SJCRH30 (cell line): ENCODE data around the gene NDC80. TPM values are rescaled to one million over a fixed set of nuclear protein-coding genes. Genes with fewer than 3 reads are reported as not detected.

Experiments
- DNase-seq, 2 experiments: peaks; one replicate each; pipeline ENCODE4 v3.0.0-alpha.2; 2015 to 2020
- H3K27ac ChIP-seq: fragments of 250-450 bp; sonication (Bioruptor Pico); 2 replicates; pipeline ENCODE4 v1.5.1; 2020; ENCODE audit warnings: mild to moderate bottlenecking, moderate library complexity
- H3K27me3 ChIP-seq: fragments of 250-450 bp; sonication (Bioruptor Pico); 2 replicates; pipeline ENCODE4 v1.5.1; 2020; ENCODE audit warnings: mild to moderate bottlenecking, moderate library complexity
- H3K36me3 ChIP-seq: fragments of 250-450 bp; sonication (Bioruptor Pico); 2 replicates; pipeline ENCODE4 v1.5.1; 2020; ENCODE audit warnings: mild to moderate bottlenecking, moderate library complexity
- H3K4me1 ChIP-seq: fragments of 250-450 bp; sonication (Bioruptor Pico); 2 replicates; pipeline ENCODE4 v1.5.1; 2020; ENCODE audit warnings: mild to moderate bottlenecking, moderate library complexity
- H3K4me3 ChIP-seq: fragments of 250-450 bp; sonication (Bioruptor Pico); 2 replicates; pipeline ENCODE4 v1.5.1; 2020; ENCODE audit warnings: mild to moderate bottlenecking, moderate library complexity
- H3K9me3 ChIP-seq: fragments of 250-450 bp; sonication (Bioruptor Pico); replicated peaks from 2 replicates; pipeline ENCODE4 v1.5.1; 2020; ENCODE audit warnings: mild to moderate bottlenecking, moderate library complexity
- total RNA-seq: library from RNA; depleted of rRNA; stranded (reverse); fragments of >200 nt; shearing (Covaris generic); gene quantifications from 2 replicates; pipeline ENCODE4 v1.2.3, GENCODE V29; 2014

The NDC80 gene
- total RNA-seq, 1 experiment from 2014 or later = 95.3 TPM

- H3K9me3 ChIP-seq = 0 out of 2 replicates have a peak, but pooled peaks cover 2% of the 10 kb centered on the region
- H3K4me1 ChIP-seq = no peaks in the 10 kb centered on the region
- H3K27ac ChIP-seq = no peak overlapping the region
- H3K27me3 ChIP-seq = no peaks in the 10 kb centered on the region
- DNase-seq = no peak
- no peaks in the 10 kb centered on the region for H3K36me3 ChIP-seq
- no peak overlapping the region for H3K4me3 ChIP-seq
Observed at GRCh38 chr18:2627821-2628276, 56.5 kb downstream of the NDC80 start.

- Histone ChIP-seq H3K27me3 (no peaks in the 10 kb centered on the region), H3K27ac (no peak overlapping the region), H3K4me1 (no peaks in the 10 kb centered on the region), H3K36me3 (no peaks in the 10 kb centered on the region), H3K4me3 (no peak overlapping the region), H3K9me3 (0 out of 2 replicates have a peak, but pooled peaks cover 2% of the 10 kb centered on the region)
- DNase-seq = no peak
Observed at GRCh38 chr18:2629003-2629402, 57.6 kb downstream of the NDC80 start.

- Histone ChIP-seq H3K4me1 (peaks cover 9% of the 10 kb centered on the region; the same call in 1 of the 2 replicates), H3K36me3 (no peaks in the 10 kb centered on the region), H3K4me3 (no peak overlapping the region), H3K9me3 (no peaks in the 10 kb centered on the region), H3K27me3 (0 out of 2 replicates have a peak, but pooled peaks cover 2% of the 10 kb centered on the region), H3K27ac (no peak overlapping the region)
- DNase-seq = no peak
Observed at GRCh38 chr18:2635586-2635985, 64.2 kb downstream of the NDC80 start.

- DNase-seq = no peak
- peaks cover 9% of the 10 kb centered on the region; the same call in 1 of the 2 replicates for H3K4me1 ChIP-seq
- no peak overlapping the region for H3K27ac ChIP-seq
- H3K36me3 ChIP-seq = no peaks in the 10 kb centered on the region
- 0 out of 2 replicates have a peak, but pooled peaks cover 2% of the 10 kb centered on the region for H3K27me3 ChIP-seq
- no peak overlapping the region for H3K4me3 ChIP-seq
- no peaks in the 10 kb centered on the region for H3K9me3 ChIP-seq
Observed at GRCh38 chr18:2636126-2636631, 64.8 kb downstream of the NDC80 start.

GRCh38 chr18:2641638-2642037 lies 70.3 kb downstream of the NDC80 start:
- no peak overlapping the region for H3K4me3 ChIP-seq

GRCh38 chr18:2642771-2643170 lies 71.4 kb downstream of the NDC80 start:
- Histone ChIP-seq H3K4me3 (no peak overlapping the region), H3K27me3 (no peaks in the 10 kb centered on the region), H3K36me3 (no peaks in the 10 kb centered on the region), H3K4me1 (peaks cover 6% of the 10 kb centered on the region; the same call in 1 of the 2 replicates), H3K27ac (no peak overlapping the region), H3K9me3 (no peaks in the 10 kb centered on the region)
- DNase-seq = no peak

More at GRCh38 chr18:2641638-2642037, 70.3 kb downstream of the NDC80 start:
- Histone ChIP-seq H3K4me1 (peaks cover 9% of the 10 kb centered on the region; the same call in 1 of the 2 replicates), H3K36me3 (no peaks in the 10 kb centered on the region), H3K9me3 (no peaks in the 10 kb centered on the region), H3K27me3 (0 out of 2 replicates have a peak, but pooled peaks cover 1% of the 10 kb centered on the region), H3K27ac (no peak overlapping the region)
- DNase-seq = no peak

- Histone ChIP-seq H3K27me3 (no peaks in the 10 kb centered on the region), H3K4me1 (no peaks in the 10 kb centered on the region), H3K36me3 (no peaks in the 10 kb centered on the region), H3K9me3 (no peaks in the 10 kb centered on the region), H3K4me3 (no peak overlapping the region), H3K27ac (no peak overlapping the region)
- no peak for DNase-seq
Observed at GRCh38 chr18:2644535-2644934, 73.2 kb downstream of the NDC80 start.

- H3K4me3 ChIP-seq = no peak overlapping the region
- no peaks in the 10 kb centered on the region for H3K9me3 ChIP-seq
- H3K36me3 ChIP-seq = no peaks in the 10 kb centered on the region
- H3K27ac ChIP-seq = no peak overlapping the region
- no peaks in the 10 kb centered on the region for H3K27me3 ChIP-seq
- H3K4me1 ChIP-seq = no peaks in the 10 kb centered on the region
- DNase-seq = no peak
Observed at GRCh38 chr18:2651981-2652380, 80.6 kb downstream of the NDC80 start.

- Histone ChIP-seq H3K27me3 (no peaks in the 10 kb centered on the region), H3K27ac (no peak overlapping the region), H3K4me1 (peaks cover 2% of the 10 kb centered on the region; the same call in 1 of the 2 replicates), H3K9me3 (no peaks in the 10 kb centered on the region), H3K36me3 (0 out of 2 replicates have a peak, but pooled peaks cover 3% of the 10 kb centered on the region), H3K4me3 (no peak overlapping the region)
- DNase-seq = no peak
Observed at GRCh38 chr18:2653467-2653866, 82.1 kb downstream of the NDC80 start.

GRCh38 chr18:2654169-2654927 lies 83.0 kb downstream of the NDC80 start:
- peaks cover 2% of the 10 kb centered on the region; the same call in 1 of the 2 replicates for H3K4me1 ChIP-seq
- no peaks in the 10 kb centered on the region for H3K27me3 ChIP-seq
- H3K36me3 ChIP-seq = 0 out of 2 replicates have a peak, but pooled peaks cover 3% of the 10 kb centered on the region
- H3K4me3 ChIP-seq = peak overlapping the region; percentile 94
- H3K9me3 ChIP-seq = no peaks in the 10 kb centered on the region
- no peak overlapping the region for H3K27ac ChIP-seq
- DNase-seq = no peak

GRCh38 chr18:2654928-2655177 lies 83.5 kb downstream of the NDC80 start:
- no peaks in the 10 kb centered on the region for H3K9me3 ChIP-seq
- H3K4me3 ChIP-seq = peak overlapping the region; percentile 94
- no peaks in the 10 kb centered on the region for H3K27me3 ChIP-seq
- H3K27ac ChIP-seq = peak overlapping the region; percentile 85
- 0 out of 2 replicates have a peak, but pooled peaks cover 3% of the 10 kb centered on the region for H3K36me3 ChIP-seq
- H3K4me1 ChIP-seq = peaks cover 2% of the 10 kb centered on the region; the same call in 1 of the 2 replicates
- DNase-seq = no peak

GRCh38 chr18:2655178-2655953 lies 84.0 kb downstream of the NDC80 start, which contains the start of gene SMCHD1:
TSS of gene SMCHD1 (plus strand) at chr18:2655726. CDS start at chr18:2656076, 350 bp downstream.
- H3K9me3 ChIP-seq = no peaks in the 10 kb centered on the region
- 0 out of 2 replicates have a peak, but pooled peaks cover 3% of the 10 kb centered on the region for H3K36me3 ChIP-seq
- H3K27me3 ChIP-seq = no peaks in the 10 kb centered on the region
- peak within 1 kb of the TSS; percentile 85 for H3K27ac ChIP-seq
- peaks cover 2% of the 10 kb centered on the region; the same call in 1 of the 2 replicates for H3K4me1 ChIP-seq
- peak within 1 kb of the TSS; percentile 94 for H3K4me3 ChIP-seq
- DNase-seq = peak; percentile 79 to 81

- Histone ChIP-seq H3K27ac (peak overlapping the region; percentile 85), H3K27me3 (no peaks in the 10 kb centered on the region), H3K4me1 (peaks cover 2% of the 10 kb centered on the region; the same call in 1 of the 2 replicates), H3K36me3 (0 out of 2 replicates have a peak, but pooled peaks cover 7% of the 10 kb centered on the region), H3K9me3 (no peaks in the 10 kb centered on the region), H3K4me3 (peak overlapping the region; percentile 94)
- no peak for DNase-seq
Observed at GRCh38 chr18:2655954-2656236, 84.5 kb downstream of the NDC80 start.

GRCh38 chr18:2656237-2656980 lies 85.1 kb downstream of the NDC80 start:
- peaks cover 2% of the 10 kb centered on the region; the same call in 1 of the 2 replicates for H3K4me1 ChIP-seq
- H3K36me3 ChIP-seq = 0 out of 2 replicates have a peak, but pooled peaks cover 9% of the 10 kb centered on the region
- peak overlapping the region; percentile 94 for H3K4me3 ChIP-seq
- H3K27ac ChIP-seq = peak overlapping the region; percentile 85
- H3K27me3 ChIP-seq = no peaks in the 10 kb centered on the region
- DNase-seq = peak; percentile 30 to 52
- no peaks in the 10 kb centered on the region for H3K9me3 ChIP-seq
